D721Med (cell line): Measurements from ENCODE around the gene TMEM207.

Experiments used
- DNase-seq: peaks from one replicate; pipeline ENCODE4 v3.0.0; 2011; ENCODE audit warnings: low spot score; ENCODE audit not compliant: insufficient read length
- FAIRE-seq: peaks from 2 replicates; lab custom pipeline; 2011; peaks lifted over from hg19 to GRCh38; lab: Jason Lieb, UNC
- CTCF ChIP-seq: IDR thresholded peaks from 2 replicates; pipeline ENCODE4 v1.5.1; 2012; ENCODE audit warnings: mild to moderate bottlenecking, control low read depth; ENCODE audit not compliant: insufficient read depth; ENCODE audit errors: missing control alignments

The TMEM207 gene

GRCh38 chr3:190446573-190447279 is 3.0 kb downstream of the TMEM207 start:
- FAIRE-seq: no peak
- DNase-seq: no peak
- no peak for TF ChIP-seq CTCF

GRCh38 chr3:190444576-190445145 is 5.0 kb downstream of the TMEM207 start:
- no peak for FAIRE-seq
- no peak for DNase-seq
- no peak for TF ChIP-seq CTCF

- FAIRE-seq (no peak), DNase-seq (no peak)
- TF ChIP-seq CTCF: no peak
Observed at GRCh38 chr3:190444006-190444405, 5.7 kb downstream of the TMEM207 start.

GRCh38 chr3:190443257-190443656 is 6.4 kb downstream of the TMEM207 start:
- peak; percentile 11 for TF ChIP-seq CTCF
- FAIRE-seq (no peak), DNase-seq (no peak)

GRCh38 chr3:190442240-190442639 is 7.5 kb downstream of the TMEM207 start:
- TF ChIP-seq CTCF: no peak
- DNase-seq: no peak
- no peak for FAIRE-seq

- no peak for DNase-seq
- no peak for FAIRE-seq
- no peak for TF ChIP-seq CTCF
Observed at GRCh38 chr3:190436331-190436730, 13.4 kb downstream of the TMEM207 start.

- TF ChIP-seq CTCF: no peak
- DNase-seq (no peak), FAIRE-seq (no peak)
Observed at GRCh38 chr3:190435618-190436017, 14.1 kb downstream of the TMEM207 start.
